GM12878 (cell line): ENCODE data around the gene ROCK1. TPM values are rescaled to one million over a fixed set of nuclear protein-coding genes. Genes with fewer than 3 reads are reported as not detected.

Source experiments
- ATAC-seq: fragments of 200-7000 bp; cut with Tn5 transposase; 3 replicates; pipeline ENCODE4 v1.9.1; 2020; ENCODE audit warnings: mild to moderate bottlenecking, moderate library complexity
- BruUV-seq: library from RNA; stranded (reverse); fragments of 400-500 nt; replicated peaks from 2 replicates; lab custom pipeline; 2021; lab: Mats Ljungman, UMichigan
- CTCF ChIA-PET: fragments of 300-600 bp; sonication (Branson Sonifier 250); formaldehyde crosslinking; extraction: SDS; loops from one replicate; lab custom pipeline; 2021; ENCODE audit warnings: inconsistent platforms; lab: Yijun Ruan, JAX
- POLR2A ChIA-PET: fragments of 350-600 bp; formaldehyde crosslinking; extraction: SDS; loops from one replicate; lab custom pipeline; 2021; ENCODE audit warnings: inconsistent platforms; lab: Charles Lee
- RAD21 ChIA-PET: fragments of 300-600 bp; sonication (Branson Sonifier 250); formaldehyde crosslinking; loops from one replicate; lab custom pipeline; 2023; ENCODE audit warnings: antibody characterized with exemption; ENCODE audit not compliant: unreplicated experiment; lab: Charles Lee
- SMC1A ChIA-PET: fragments of 300-600 bp; sonication (Branson Sonifier 250); formaldehyde crosslinking; loops from one replicate; lab custom pipeline; 2023; ENCODE audit not compliant: unreplicated experiment, uncharacterized antibody; lab: Charles Lee
- DNase-seq: peaks from one replicate; pipeline ENCODE4 v3.0.0-alpha.2; 2011; ENCODE audit warnings: low read depth, low spot score
- FAIRE-seq: peaks from 3 replicates; lab custom pipeline; 2011; peaks lifted over from hg19 to GRCh38; lab: Jason Lieb, UNC
- H2AFZ ChIP-seq: 2 replicates; pipeline ENCODE4 v1.6.0; 2011; ENCODE audit warnings: low read depth, low read length, control low read depth; ENCODE audit not compliant: control insufficient read depth
- H3K27ac ChIP-seq: 2 replicates; pipeline ENCODE4 v1.5.1; 2011; ENCODE audit warnings: control low read depth; ENCODE audit not compliant: control insufficient read depth, insufficient read depth
- H3K27me3 ChIP-seq, 2 experiments: replicated peaks in 1 of 2; 2 replicates each; pipeline versions ENCODE4 v1.6.0 to v1.6.1; 2011; ENCODE audit warnings: low read length in 1 of 2; ENCODE audit not compliant: control insufficient read depth in 2 of 2, insufficient read depth in 2 of 2
- H3K36me3 ChIP-seq, 2 experiments: 2 replicates each; pipeline ENCODE4 v1.5.1; 2011; ENCODE audit warnings: low read length in 1 of 2; ENCODE audit not compliant: control insufficient read depth in 2 of 2, insufficient read depth in 2 of 2
- H3K4me1 ChIP-seq: 2 replicates; pipeline ENCODE4 v1.6.1; 2011; ENCODE audit warnings: mild to moderate bottlenecking, low read length, moderate library complexity, mixed read lengths; ENCODE audit not compliant: control insufficient read depth, insufficient read depth
- H3K4me2 ChIP-seq: 2 replicates; pipeline ENCODE4 v1.6.0; 2011; ENCODE audit warnings: control low read depth; ENCODE audit not compliant: control insufficient read depth, insufficient read depth
- H3K4me3 ChIP-seq: fragments of 200-600 bp; sonication (generic); 2 replicates; pipeline ENCODE4 v1.5.1; 2016
- H3K79me2 ChIP-seq: 2 replicates; pipeline ENCODE4 v1.6.0; 2011; ENCODE audit warnings: low read length; ENCODE audit not compliant: control insufficient read depth, insufficient read depth
- H3K9ac ChIP-seq: 2 replicates; pipeline ENCODE4 v1.8.0; 2011; ENCODE audit warnings: low read length, control low read depth, mixed read lengths; ENCODE audit not compliant: control insufficient read depth, insufficient read depth
- H3K9me3 ChIP-seq: replicated peaks from 3 replicates; pipeline ENCODE4 v1.5.1; 2011; ENCODE audit warnings: mild to moderate bottlenecking, low read length; ENCODE audit not compliant: control insufficient read depth, insufficient read depth
- H4K20me1 ChIP-seq: 2 replicates; pipeline ENCODE4 v1.6.0; 2011; ENCODE audit not compliant: control insufficient read depth, insufficient read depth
- CBX3 ChIP-seq: fragments of 200-600 bp; sonication (generic); IDR thresholded peaks from 2 replicates; pipeline ENCODE4 v1.6.1; 2016; ENCODE audit warnings: low read depth, borderline replicate concordance
- GABPA ChIP-seq: IDR thresholded peaks from 2 replicates; pipeline ENCODE4 v1.6.1; 2014; ENCODE audit warnings: antibody characterized with exemption, low read depth, mild to moderate bottlenecking, inconsistent platforms
- PML ChIP-seq: IDR thresholded peaks from 2 replicates; pipeline ENCODE4 v1.6.1; 2012; ENCODE audit warnings: low read length, inconsistent platforms
- POLR2AphosphoS2 ChIP-seq: IDR thresholded peaks from 2 replicates; pipeline ENCODE4 v1.6.1; 2011; ENCODE audit warnings: low read depth, mild to moderate bottlenecking, low read length, improper control_type of control experiment, moderate library complexity
- RBBP5 ChIP-seq: fragments of 200-600 bp; sonication (generic); conservative IDR thresholded peaks from 2 replicates; pipeline ENCODE4 v1.6.1; 2016
- RFX5 ChIP-seq: IDR thresholded peaks from 2 replicates; pipeline ENCODE4 v1.6.1; 2011; ENCODE audit warnings: low read depth, low read length, improper control_type of control experiment
- SREBF1 ChIP-seq: IDR thresholded peaks from 2 replicates; pipeline ENCODE4 v1.6.1; 2012; ENCODE audit warnings: mild to moderate bottlenecking, low read length
- SUZ12 ChIP-seq: fragments of 200-600 bp; sonication (generic); IDR thresholded peaks from one replicate; pipeline ENCODE4 v1.6.1; 2018; ENCODE audit warnings: antibody characterized with exemption, mild to moderate bottlenecking; ENCODE audit not compliant: unreplicated experiment
- WGBS: methylation state at CpG from one replicate; pipeline ENCODE4 v1.1.6; 2016; ENCODE audit warnings: low lambda C conversion rate; ENCODE audit not compliant: insufficient replicate concordance, insufficient coverage; ENCODE audit errors: missing lambda C conversion rate; 5-methylcytosine and 5-hydroxymethylcytosine counted together
- in situ Hi-C: fragments of 300-500 bp; cut with MboI; formaldehyde crosslinking; loops from 9 replicates; pipeline ENCODE4 v1.14.3; 2018; ENCODE audit warnings: mixed read lengths
- intact Hi-C: fragments of 100-400 bp; cut with micrococcal nuclease; formaldehyde crosslinking; loops from one replicate; pipeline ENCODE4 v1.14.2; 2022; ENCODE audit not compliant: unreplicated experiment
- polyA plus RNA-seq, 11 experiments: library from polyadenylated mRNA; depleted of rRNA in 4 of 11; unstranded in 6 of 11; stranded (reverse) in 5 of 11; fragments of >200 nt; fragmentation: Nextera tagmentation in 4 of 11; fragmentation: Illumina TruSeq in 1 of 11; extraction: Ambion mirVana in 4 of 11; extraction: Trizol in 1 of 11; gene quantifications; 1 replicate in 1 of 11; 2 replicates in 10 of 11; pipeline versions ENCODE4 v1.2.1 to v1.2.3, GENCODE V29; 2011 to 2016; ENCODE audit warnings: inconsistent platforms in 2 of 11, missing spikeins in 2 of 11, low read depth in 1 of 11
- total RNA-seq, 4 experiments: library from RNA; depleted of rRNA in 3 of 4; stranded (reverse); fragments of >200 nt in 3 of 4; fragmentation: Illumina TruSeq in 1 of 4; extraction: Trizol in 1 of 4; gene quantifications; 2 replicates each; pipeline versions ENCODE4 v1.2.1 to v1.2.3, GENCODE V29; 2013 to 2021
- TF ChIP-seq, protein P1 (sequence below): fragments of 450-650 bp; IDR thresholded peaks from 2 replicates; pipeline ENCODE4 v1.6.1; 2016; ENCODE audit warnings: mild to moderate bottlenecking, moderate library complexity, borderline replicate concordance
- TF ChIP-seq, protein P2 (sequence below): IDR thresholded peaks from 2 replicates; pipeline ENCODE4 v1.6.1; 2011; ENCODE audit warnings: low read depth, low read length, improper control_type of control experiment, borderline replicate concordance

The ROCK1 gene
- total and polyA plus RNA-seq, 10 of the 15 experiments (the other 5 are each of a cell fraction or from before 2014, with no cell fraction given) = 14.8 to 46.6 (median 29.5) TPM

GRCh38 chr18:20966795-20967194 lies 144.8 kb downstream of the ROCK1 start:
- no TSS peak for BruUV-seq
- ChIA-PET POLR2A (no interaction called here), RAD21 (no interaction called here), CTCF (interaction anchor here (1.0 to 1.5 kb wide), 3 partner anchors 90 to 215 kb away, joined by 3 to 4 read pairs (median 3); no protein-coding TSS in a partner anchor), SMC1A (interaction anchor here (0.9 to 1.2 kb wide), 3 partner anchors 22 to 40 kb away, joined by 3 read pairs; no protein-coding TSS in a partner anchor)
- Histone ChIP-seq H3K4me2 (no peak overlapping the region), H3K9ac (no peak overlapping the region), H3K36me3 (peaks cover 0 to 13% of the 10 kb centered on the region in 2 experiments; a peak in 1 of 4 replicates), H3K4me1 (no peaks in the 10 kb centered on the region), H3K27ac (no peak overlapping the region), H3K4me3 (no peak overlapping the region), H3K79me2 (no peaks in the 10 kb centered on the region), H3K9me3 (no peaks in the 10 kb centered on the region), H2AFZ (no peak overlapping the region), H3K27me3 (no peaks in the 10 kb centered on the region), H4K20me1 (no peaks in the 10 kb centered on the region)
- intact Hi-C loops = no loop called here
- ATAC-seq (no peak), DNase-seq (no peak), FAIRE-seq (no peak)
- in situ Hi-C loops = no loop called here
- TF ChIP-seq SREBF1 = no peak
- TF ChIP-seq, protein P1, sequence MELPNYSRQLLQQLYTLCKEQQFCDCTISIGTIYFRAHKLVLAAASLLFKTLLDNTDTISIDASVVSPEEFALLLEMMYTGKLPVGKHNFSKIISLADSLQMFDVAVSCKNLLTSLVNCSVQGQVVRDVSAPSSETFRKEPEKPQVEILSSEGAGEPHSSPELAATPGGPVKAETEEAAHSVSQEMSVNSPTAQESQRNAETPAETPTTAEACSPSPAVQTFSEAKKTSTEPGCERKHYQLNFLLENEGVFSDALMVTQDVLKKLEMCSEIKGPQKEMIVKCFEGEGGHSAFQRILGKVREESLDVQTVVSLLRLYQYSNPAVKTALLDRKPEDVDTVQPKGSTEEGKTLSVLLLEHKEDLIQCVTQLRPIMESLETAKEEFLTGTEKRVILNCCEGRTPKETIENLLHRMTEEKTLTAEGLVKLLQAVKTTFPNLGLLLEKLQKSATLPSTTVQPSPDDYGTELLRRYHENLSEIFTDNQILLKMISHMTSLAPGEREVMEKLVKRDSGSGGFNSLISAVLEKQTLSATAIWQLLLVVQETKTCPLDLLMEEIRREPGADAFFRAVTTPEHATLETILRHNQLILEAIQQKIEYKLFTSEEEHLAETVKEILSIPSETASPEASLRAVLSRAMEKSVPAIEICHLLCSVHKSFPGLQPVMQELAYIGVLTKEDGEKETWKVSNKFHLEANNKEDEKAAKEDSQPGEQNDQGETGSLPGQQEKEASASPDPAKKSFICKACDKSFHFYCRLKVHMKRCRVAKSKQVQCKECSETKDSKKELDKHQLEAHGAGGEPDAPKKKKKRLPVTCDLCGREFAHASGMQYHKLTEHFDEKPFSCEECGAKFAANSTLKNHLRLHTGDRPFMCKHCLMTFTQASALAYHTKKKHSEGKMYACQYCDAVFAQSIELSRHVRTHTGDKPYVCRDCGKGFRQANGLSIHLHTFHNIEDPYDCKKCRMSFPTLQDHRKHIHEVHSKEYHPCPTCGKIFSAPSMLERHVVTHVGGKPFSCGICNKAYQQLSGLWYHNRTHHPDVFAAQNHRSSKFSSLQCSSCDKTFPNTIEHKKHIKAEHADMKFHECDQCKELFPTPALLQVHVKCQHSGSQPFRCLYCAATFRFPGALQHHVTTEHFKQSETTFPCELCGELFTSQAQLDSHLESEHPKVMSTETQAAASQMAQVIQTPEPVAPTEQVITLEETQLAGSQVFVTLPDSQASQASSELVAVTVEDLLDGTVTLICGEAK = no peak
- no peak for TF ChIP-seq RFX5
- TF ChIP-seq RBBP5 = no peak
- TF ChIP-seq CBX3 = no peak
- no peak for TF ChIP-seq POLR2AphosphoS2
- no peak for TF ChIP-seq SUZ12
- TF ChIP-seq, protein P2, sequence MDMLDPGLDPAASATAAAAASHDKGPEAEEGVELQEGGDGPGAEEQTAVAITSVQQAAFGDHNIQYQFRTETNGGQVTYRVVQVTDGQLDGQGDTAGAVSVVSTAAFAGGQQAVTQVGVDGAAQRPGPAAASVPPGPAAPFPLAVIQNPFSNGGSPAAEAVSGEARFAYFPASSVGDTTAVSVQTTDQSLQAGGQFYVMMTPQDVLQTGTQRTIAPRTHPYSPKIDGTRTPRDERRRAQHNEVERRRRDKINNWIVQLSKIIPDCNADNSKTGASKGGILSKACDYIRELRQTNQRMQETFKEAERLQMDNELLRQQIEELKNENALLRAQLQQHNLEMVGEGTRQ = no peak
- no peak for TF ChIP-seq PML
- no peak for TF ChIP-seq GABPA
- 100% methylated on average over 2 of the region's 2 CpGs for WGBS
